GM23248 (cell line): ENCODE results near the gene ARF6.

Experiments used
- EZH2 ChIP-seq: fragments of 200-600 bp; sonication (generic); IDR thresholded peaks from 2 replicates; pipeline ENCODE4 v1.6.1; 2018; ENCODE audit warnings: antibody characterized with exemption, mild to moderate bottlenecking; ENCODE audit not compliant: insufficient read depth, poor library complexity, severe bottlenecking
- EZH2phosphoT487 ChIP-seq: fragments of 200-600 bp; sonication (generic); IDR thresholded peaks from 2 replicates; pipeline ENCODE4 v1.6.1; 2018; ENCODE audit warnings: antibody characterized with exemption, moderate library complexity, mild to moderate bottlenecking, low read depth; ENCODE audit not compliant: insufficient read depth

DNA sequence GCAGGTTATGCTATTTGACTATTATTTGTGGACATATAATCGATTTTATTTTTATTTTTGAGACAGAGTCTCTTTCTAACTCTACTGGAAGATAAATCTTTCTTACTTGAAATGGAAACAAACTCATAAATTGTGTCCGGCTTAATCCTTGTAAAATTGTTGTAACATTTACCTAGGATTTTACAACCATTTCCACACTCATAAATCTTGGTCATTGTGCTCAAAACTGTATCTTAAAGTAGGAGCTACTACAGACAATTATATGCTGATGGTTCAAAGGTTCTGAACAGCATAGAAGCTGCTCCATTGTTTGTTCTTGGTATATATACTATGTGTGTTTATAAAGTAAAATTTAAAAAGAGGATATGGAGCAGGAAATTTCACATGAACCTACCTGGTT lies 4.6 kb upstream of the ARF6 start:
- no peak for TF ChIP-seq EZH2phosphoT487
- TF ChIP-seq EZH2, result no peak
